ENCODE measurements around the gene CDKL5. TPM values are rescaled to one million over a fixed set of nuclear protein-coding genes. Genes with fewer than 3 reads are reported as not detected.
A peak's percentile ranks its signal among the peaks of the same experiment; 100 is the strongest.
"Not testable (repeated sequence)": the region's sequence is repeated elsewhere in the genome, so short reads cannot be mapped to it uniquely, and the experiment has no call there.

CDKL5 gene
- polyA plus RNA-seq, 4 donors = 11.9 to 18.1 (median 14.9) TPM

- no peak for DNase-seq (ENCODE audit: low read depth in 4 of 4, low spot score in 2 of 4)
Observed at GRCh38 chrX:18566748-18567147, 141.3 kb downstream of the CDKL5 start.

GRCh38 chrX:18573556-18573955, 148.1 kb downstream of the CDKL5 start:
- no peak for DNase-seq (ENCODE audit: low read depth in 4 of 4, low spot score in 2 of 4)

GRCh38 chrX:18574591-18574990, 149.2 kb downstream of the CDKL5 start:
- no peak for DNase-seq (ENCODE audit: low read depth in 4 of 4, low spot score in 2 of 4)

GRCh38 chrX:18575744-18576143, 150.3 kb downstream of the CDKL5 start:
- no peak for DNase-seq (ENCODE audit: low read depth in 4 of 4, low spot score in 2 of 4)

- no peak for DNase-seq (ENCODE audit: low read depth in 4 of 4, low spot score in 2 of 4)
Observed at GRCh38 chrX:18577400-18577799, 152.0 kb downstream of the CDKL5 start.

GRCh38 chrX:18578546-18578945, 153.1 kb downstream of the CDKL5 start:
- no peak for DNase-seq (ENCODE audit: low read depth in 4 of 4, low spot score in 2 of 4)

GRCh38 chrX:18579495-18579894, 154.1 kb downstream of the CDKL5 start:
- DNase-seq (ENCODE audit: low read depth in 4 of 4, low spot score in 2 of 4) = no peak

GRCh38 chrX:18582910-18583493, 157.6 kb downstream of the CDKL5 start:
- DNase-seq (ENCODE audit: low read depth in 4 of 4, low spot score in 2 of 4) = no peak

- DNase-seq (ENCODE audit: low read depth in 4 of 4, low spot score in 2 of 4) = not testable (repeated sequence)
Observed at GRCh38 chrX:18589292-18589691, 163.9 kb downstream of the CDKL5 start.

- DNase-seq (ENCODE audit: low read depth in 4 of 4, low spot score in 2 of 4) = no peak
Observed at GRCh38 chrX:18591834-18592233, 166.4 kb downstream of the CDKL5 start.

GRCh38 chrX:18594079-18594478, 168.7 kb downstream of the CDKL5 start:
- no peak for DNase-seq (ENCODE audit: low read depth in 4 of 4, low spot score in 2 of 4)

GRCh38 chrX:18596096-18596495, 170.7 kb downstream of the CDKL5 start:
- DNase-seq (ENCODE audit: low read depth in 4 of 4, low spot score in 2 of 4) = no peak

- DNase-seq (ENCODE audit: low read depth in 4 of 4, low spot score in 2 of 4) = no peak
Observed at GRCh38 chrX:18598413-18598812, 173.0 kb downstream of the CDKL5 start.

GRCh38 chrX:18607966-18608365, 182.6 kb downstream of the CDKL5 start:
- no peak for DNase-seq (ENCODE audit: low read depth in 4 of 4, low spot score in 2 of 4)

- DNase-seq (ENCODE audit: low read depth in 4 of 4, low spot score in 2 of 4) = no peak
Observed at GRCh38 chrX:18613930-18614639, 188.7 kb downstream of the CDKL5 start.

GRCh38 chrX:18616688-18617406, 191.4 kb downstream of the CDKL5 start:
- DNase-seq (ENCODE audit: low read depth in 4 of 4, low spot score in 2 of 4) = no peak

GRCh38 chrX:18617407-18617750, 192.0 kb downstream of the CDKL5 start:
- peak in 2 of 4 donors; percentile 14 to 28 for DNase-seq (ENCODE audit: low read depth in 4 of 4, low spot score in 2 of 4)

GRCh38 chrX:18619288-18619687, 193.9 kb downstream of the CDKL5 start:
- DNase-seq (ENCODE audit: low read depth in 4 of 4, low spot score in 2 of 4) = no peak

GRCh38 chrX:18620349-18620748, 194.9 kb downstream of the CDKL5 start:
- no peak for DNase-seq (ENCODE audit: low read depth in 4 of 4, low spot score in 2 of 4)

- DNase-seq (ENCODE audit: low read depth in 4 of 4, low spot score in 2 of 4) = no peak
Observed at GRCh38 chrX:18624599-18624998, 199.2 kb downstream of the CDKL5 start.

GRCh38 chrX:18630934-18631333, 205.5 kb downstream of the CDKL5 start:
- no peak for DNase-seq (ENCODE audit: low read depth in 4 of 4, low spot score in 2 of 4)

GRCh38 chrX:18638398-18638797, 213.0 kb downstream of the CDKL5 start:
- DNase-seq (ENCODE audit: low read depth in 4 of 4, low spot score in 2 of 4) = no peak
